Skeletal muscle tissue (tissue), 4 donors: ENCODE measurements around the gene CD2BP2. TPM values are rescaled to one million over a fixed set of nuclear protein-coding genes. Genes with fewer than 3 reads are reported as not detected.
A peak's percentile ranks its signal among the peaks of the same experiment; 100 is the strongest.

Experiments
- H3K27ac ChIP-seq: one replicate; pipeline ENCODE4 v1.7.0; 2013; ENCODE audit warnings: mild to moderate bottlenecking, low read depth, low read length, inconsistent platforms
- H3K27me3 ChIP-seq, 3 donors: one replicate each; pipeline ENCODE4 v1.7.0; 2013; ENCODE audit warnings: low read length in 3 of 3; ENCODE audit not compliant: control insufficient read depth in 3 of 3, insufficient read depth in 3 of 3
- H3K36me3 ChIP-seq, 3 donors: one replicate each; pipeline ENCODE4 v1.7.0; 2013; ENCODE audit warnings: low read length in 3 of 3; ENCODE audit not compliant: control insufficient read depth in 3 of 3, insufficient read depth in 3 of 3
- H3K4me1 ChIP-seq, 3 donors: one replicate each; pipeline ENCODE4 v1.7.0; 2013; ENCODE audit warnings: low read length in 3 of 3, mild to moderate bottlenecking in 3 of 3; ENCODE audit not compliant: control insufficient read depth in 3 of 3, insufficient read depth in 3 of 3
- H3K4me3 ChIP-seq, 3 donors: one replicate each; pipeline ENCODE4 v1.7.0; 2013; ENCODE audit warnings: low read length in 3 of 3
- H3K9ac ChIP-seq, 3 donors: one replicate each; pipeline ENCODE4 v1.7.0; 2013; ENCODE audit warnings: low read length in 3 of 3, mild to moderate bottlenecking in 3 of 3, moderate library complexity in 2 of 3, low read depth in 1 of 3
- H3K9me3 ChIP-seq, 3 donors: one replicate each; pipeline ENCODE4 v1.7.0; 2013; ENCODE audit warnings: low read length in 3 of 3; ENCODE audit not compliant: control insufficient read depth in 3 of 3
- total RNA-seq: library from RNA; depleted of rRNA; stranded (reverse); fragments of >200 nt; gene quantifications from one replicate; pipeline ENCODE4 v1.2.3, GENCODE V29; 2014
- donor health status: Osteomylitis.

The CD2BP2 gene
- total RNA-seq, 1 donor from 2014 or later, result 24.5 TPM

DNA sequence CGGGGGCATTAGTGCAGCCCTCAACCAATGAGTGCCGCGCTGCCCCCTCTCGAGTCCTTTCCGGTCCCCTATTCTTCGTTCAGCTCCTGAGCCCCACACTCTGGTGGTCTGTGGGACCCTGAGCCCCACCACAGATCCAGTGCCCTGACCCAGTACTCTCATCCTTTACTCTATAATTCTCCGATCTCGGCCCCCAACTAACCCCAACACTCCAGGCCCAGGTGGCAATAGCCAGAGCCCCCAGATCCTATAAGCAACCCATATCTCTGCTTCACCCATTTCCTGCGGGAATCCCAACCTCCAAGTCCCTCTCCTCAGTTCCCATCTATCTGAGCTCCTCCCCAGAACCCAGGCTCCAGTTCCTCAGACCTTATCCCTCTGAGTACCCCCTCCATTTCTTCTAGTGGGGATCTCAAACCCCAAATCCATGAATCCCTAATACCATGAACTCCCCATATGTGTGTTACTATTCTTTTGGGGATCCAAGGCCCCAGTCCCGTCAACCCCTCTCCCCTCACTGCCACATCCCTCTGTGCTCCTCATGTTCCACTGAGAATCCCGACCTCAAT, 16.2 kb upstream of the CD2BP2 start:
- H3K9me3 ChIP-seq, result no peaks in the 10 kb centered on the region
- H3K36me3 ChIP-seq, result peaks cover 7% of the 10 kb centered on the region in 3 donors
- H3K9ac ChIP-seq, result peak overlapping the region; percentile 83 to 88 (median 87)
- H3K27me3 ChIP-seq, result no peaks in the 10 kb centered on the region
- peak overlapping the region; percentile 100 for H3K27ac ChIP-seq
- H3K4me1 ChIP-seq, result peaks cover 38 to 64% (median 48%) of the 10 kb centered on the region in 3 donors
- peak overlapping the region; percentile 73 to 80 (median 76) for H3K4me3 ChIP-seq

DNA sequence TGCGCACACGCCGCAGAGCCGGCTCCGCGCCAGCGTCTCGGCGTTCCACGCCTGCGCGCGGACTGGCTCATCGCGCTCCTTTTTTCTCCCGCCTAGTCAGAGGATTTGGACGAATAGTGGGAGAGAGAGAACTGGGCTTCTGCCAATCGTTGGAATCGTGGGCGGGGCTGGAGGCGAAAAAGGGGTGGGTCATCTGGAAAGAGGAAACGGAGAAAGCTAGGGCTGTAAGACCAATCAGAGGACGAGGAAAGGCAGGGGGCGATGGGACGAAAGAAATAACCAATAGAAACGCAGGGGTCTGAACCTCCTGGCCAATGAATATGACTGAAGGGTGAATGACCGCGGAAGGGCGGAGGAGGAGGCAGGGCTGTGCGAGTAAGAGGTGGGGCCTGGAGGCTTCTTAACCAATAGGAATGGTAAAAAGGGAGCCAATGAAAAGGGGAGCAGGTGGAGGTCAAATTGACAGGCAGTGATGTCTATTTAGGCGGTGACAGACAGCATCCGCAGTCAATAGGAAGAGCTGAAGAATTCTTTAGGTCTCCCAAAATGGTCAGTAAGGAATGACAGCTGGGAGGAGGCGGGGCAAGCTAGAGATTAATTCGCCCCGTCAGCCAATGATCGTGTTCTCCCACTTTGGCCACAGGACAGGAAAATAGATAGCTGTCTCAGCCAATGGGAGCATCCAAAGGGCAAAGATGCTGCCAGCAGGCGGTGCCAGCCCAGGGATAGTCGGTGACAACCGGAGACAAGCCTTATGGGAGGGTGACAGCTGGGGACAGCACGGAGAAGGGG, 15.5 kb upstream of the CD2BP2 start, which contains the start of gene TBC1D10B:
TSS of gene TBC1D10B (minus strand) at position 39 of the 792 bp plus-strand sequence. CDS start 311 bp downstream, outside the sequence.
- Histone ChIP-seq H3K4me1 (peaks cover 38 to 60% (median 48%) of the 10 kb centered on the region in 3 donors), H3K36me3 (peaks cover under 1 to 5% (median under 1%) of the 10 kb centered on the region in 3 donors), H3K27ac (peak within 1 kb of the TSS; percentile 100), H3K27me3 (no peaks in the 10 kb centered on the region), H3K9me3 (no peaks in the 10 kb centered on the region), H3K9ac (peak within 1 kb of the TSS; percentile 88 to 91 (median 89)), H3K4me3 (peak within 1 kb of the TSS; percentile 85 to 93 (median 88))

DNA sequence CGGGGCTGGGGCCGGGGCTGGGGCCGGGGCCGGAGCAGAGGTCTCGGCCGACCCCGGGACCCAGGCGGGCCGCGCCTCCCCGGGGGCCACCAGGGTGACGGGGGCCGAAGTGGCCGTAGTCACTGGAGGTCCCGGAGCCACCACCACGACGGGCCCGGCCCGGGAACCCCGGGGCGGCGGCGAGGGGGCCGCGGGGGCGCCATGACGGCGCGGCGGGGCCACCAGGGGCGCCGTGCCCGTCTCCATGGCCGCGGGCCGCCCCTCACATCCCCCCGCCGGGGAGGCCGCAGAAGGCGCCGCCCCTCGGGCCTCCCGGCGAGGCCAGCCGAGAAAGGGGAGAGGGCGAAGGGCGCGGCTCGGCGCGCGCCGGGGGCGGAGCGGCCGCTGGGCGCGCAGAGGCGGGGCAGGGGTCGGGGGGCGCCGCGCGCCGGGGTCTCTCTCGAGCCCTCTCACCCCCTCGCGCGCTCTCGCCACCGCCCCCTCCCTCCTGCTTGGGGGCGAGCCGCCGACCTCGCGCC, 14.9 kb upstream of the CD2BP2 start:
- Histone ChIP-seq H3K9me3 (no peaks in the 10 kb centered on the region), H3K27ac (peak overlapping the region; percentile 100), H3K4me3 (peak overlapping the region; percentile 85 to 93 (median 88)), H3K36me3 (peaks cover 5 to 6% (median 6%) of the 10 kb centered on the region in 3 donors), H3K4me1 (peaks cover 44 to 66% (median 51%) of the 10 kb centered on the region in 3 donors), H3K27me3 (no peaks in the 10 kb centered on the region), H3K9ac (peak overlapping the region in 2 of 3 donors; percentile 89 to 91)

DNA sequence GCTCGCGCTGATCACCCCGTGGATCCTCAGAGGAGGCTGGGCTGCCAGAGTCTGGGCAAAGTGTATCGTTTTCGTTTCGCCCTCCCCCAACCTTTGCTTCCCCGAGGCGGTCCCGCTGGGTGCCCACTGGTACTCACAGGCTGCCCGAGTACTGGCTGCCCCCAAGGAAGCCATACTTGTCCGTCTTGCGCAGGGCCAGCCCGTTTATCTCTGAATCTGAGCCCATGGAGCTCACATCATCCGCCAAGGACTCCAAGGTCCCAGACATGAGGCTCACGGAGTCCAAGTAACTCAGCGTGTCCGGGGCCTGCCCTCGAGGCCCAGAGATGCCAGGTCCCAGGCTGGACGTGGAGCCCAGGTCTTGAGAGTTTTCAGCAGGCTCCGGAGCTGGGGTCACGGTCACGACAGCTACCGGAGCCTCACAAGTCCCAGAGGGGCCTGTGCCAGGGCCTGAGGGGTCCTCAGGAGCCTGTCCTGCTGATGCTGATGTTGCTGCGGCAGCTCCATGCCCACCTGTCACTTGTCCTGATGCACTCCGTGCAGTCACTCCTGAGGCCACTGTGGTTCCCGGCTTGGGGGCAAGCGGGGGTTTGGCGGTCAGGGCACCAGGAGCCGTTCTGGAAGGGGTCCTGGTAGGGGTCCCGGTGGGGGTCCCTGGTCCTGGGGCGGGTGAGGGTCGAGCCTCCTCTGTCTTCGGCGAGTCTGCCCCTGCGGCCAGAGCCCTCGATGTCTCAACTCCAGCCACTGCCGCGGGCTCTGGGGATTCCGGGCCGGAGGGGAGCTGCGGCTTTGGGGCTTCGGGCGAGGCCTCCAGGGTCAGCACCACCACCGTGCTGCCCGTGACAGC, 14.2 kb upstream of the CD2BP2 start:
- Histone ChIP-seq H3K36me3 (peaks cover 10 to 13% (median 11%) of the 10 kb centered on the region in 3 donors), H3K9ac (peak overlapping the region; percentile 85 to 91 (median 89)), H3K27me3 (no peaks in the 10 kb centered on the region), H3K9me3 (no peaks in the 10 kb centered on the region), H3K4me3 (peak overlapping the region; percentile 85 to 93 (median 88)), H3K4me1 (peaks cover 45 to 68% (median 48%) of the 10 kb centered on the region in 3 donors), H3K27ac (peak overlapping the region; percentile 69)

DNA sequence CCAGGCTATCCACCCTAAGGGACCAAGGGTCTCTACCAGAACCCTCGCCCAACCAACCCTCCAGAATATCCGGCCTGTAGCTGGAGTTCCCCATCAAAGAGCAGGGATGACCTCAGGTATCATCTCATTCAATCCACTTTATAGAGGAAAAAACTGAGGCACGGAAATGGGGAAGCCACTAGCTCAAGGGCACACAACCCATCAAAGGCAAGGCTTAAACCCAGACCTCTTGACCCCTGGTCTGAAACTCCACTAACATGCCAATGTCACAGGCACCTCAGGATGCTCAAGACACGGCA, 13.6 kb upstream of the CD2BP2 start:
- peak overlapping the region; percentile 85 to 93 (median 88) for H3K4me3 ChIP-seq
- peak overlapping the region; percentile 69 for H3K27ac ChIP-seq
- peak overlapping the region; percentile 85 to 91 (median 89) for H3K9ac ChIP-seq
- peaks cover 10 to 14% (median 11%) of the 10 kb centered on the region in 3 donors for H3K36me3 ChIP-seq
- H3K4me1 ChIP-seq, result peaks cover 41 to 64% (median 48%) of the 10 kb centered on the region in 3 donors
- no peaks in the 10 kb centered on the region for H3K9me3 ChIP-seq
- no peaks in the 10 kb centered on the region for H3K27me3 ChIP-seq

DNA sequence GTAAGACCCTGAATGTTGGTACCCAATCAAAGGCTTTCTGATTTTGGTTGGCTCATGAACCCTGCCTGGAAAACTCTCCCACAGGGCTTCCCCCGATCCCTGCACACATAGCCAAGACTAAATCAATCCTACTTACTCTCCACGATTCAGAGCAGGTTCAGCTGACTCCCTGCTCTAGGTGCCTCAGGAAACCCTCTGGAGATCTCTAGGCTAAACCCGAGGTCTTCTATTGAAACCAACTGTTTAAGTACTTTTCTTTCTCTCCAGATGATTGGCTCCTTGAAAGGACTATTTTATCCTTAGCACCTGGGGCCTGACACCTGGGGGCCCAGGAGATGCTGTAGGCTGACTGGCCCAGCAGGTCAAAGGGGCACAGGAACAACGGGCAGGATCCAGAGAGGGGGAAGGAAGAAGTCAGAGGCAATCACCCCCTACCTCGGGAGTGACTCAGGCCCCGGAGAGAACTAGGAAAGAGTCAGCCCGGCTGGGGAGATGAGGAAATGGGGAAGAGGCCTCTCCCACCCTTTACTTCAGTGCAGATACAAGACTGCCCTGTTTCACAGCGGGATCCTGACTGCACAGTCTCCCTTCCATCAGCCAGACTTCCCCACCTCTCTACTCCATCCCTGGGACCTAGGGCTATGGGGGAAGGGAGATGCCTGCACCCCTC, 13.1 kb upstream of the CD2BP2 start:
- Histone ChIP-seq H3K9me3 (no peaks in the 10 kb centered on the region), H3K27ac (peak overlapping the region; percentile 69), H3K4me3 (peak overlapping the region; percentile 85 to 93 (median 88)), H3K4me1 (peaks cover 38 to 64% (median 48%) of the 10 kb centered on the region in 3 donors), H3K27me3 (no peaks in the 10 kb centered on the region), H3K9ac (peak overlapping the region; percentile 85 to 91 (median 89)), H3K36me3 (peaks cover 11 to 15% (median 12%) of the 10 kb centered on the region in 3 donors)

DNA sequence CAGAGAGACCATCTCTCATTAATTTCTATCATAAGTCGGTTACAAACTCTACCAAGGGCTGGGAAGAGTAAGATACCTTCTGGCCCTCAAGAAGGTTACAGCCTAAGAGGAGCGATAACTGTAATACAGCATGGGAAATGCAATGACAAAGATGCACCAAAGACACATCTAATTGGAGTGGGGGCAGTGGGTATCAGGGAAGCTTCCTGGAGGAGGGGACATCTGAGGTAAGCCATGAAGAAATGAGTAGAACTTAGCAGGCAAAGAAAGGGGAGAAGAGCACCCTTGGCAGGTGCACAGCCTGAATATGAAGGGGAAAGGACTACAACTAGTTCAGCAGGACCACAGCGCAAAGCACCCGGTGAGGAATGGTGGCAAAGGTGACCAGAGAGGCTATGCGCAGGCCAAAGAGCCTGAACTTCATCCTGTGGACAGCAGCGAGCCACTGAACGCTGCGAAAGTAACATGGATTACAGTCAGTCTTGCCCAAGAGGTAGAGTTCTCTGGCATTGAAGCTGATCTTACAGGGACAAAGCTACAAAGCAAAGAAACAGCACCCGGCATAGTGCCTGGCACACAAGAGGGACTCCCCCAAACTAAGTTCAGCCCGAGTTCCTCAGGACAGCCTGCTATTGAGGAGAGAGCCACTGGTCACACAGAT, 12.4 kb upstream of the CD2BP2 start:
- no peaks in the 10 kb centered on the region for H3K27me3 ChIP-seq
- peak overlapping the region; percentile 69 for H3K27ac ChIP-seq
- no peaks in the 10 kb centered on the region for H3K9me3 ChIP-seq
- peak overlapping the region; percentile 85 to 93 (median 88) for H3K4me3 ChIP-seq
- H3K36me3 ChIP-seq, result peaks cover 12 to 21% (median 16%) of the 10 kb centered on the region in 3 donors
- peaks cover 38 to 57% (median 44%) of the 10 kb centered on the region in 3 donors for H3K4me1 ChIP-seq
- H3K9ac ChIP-seq, result peak overlapping the region; percentile 85 to 91 (median 89)

DNA sequence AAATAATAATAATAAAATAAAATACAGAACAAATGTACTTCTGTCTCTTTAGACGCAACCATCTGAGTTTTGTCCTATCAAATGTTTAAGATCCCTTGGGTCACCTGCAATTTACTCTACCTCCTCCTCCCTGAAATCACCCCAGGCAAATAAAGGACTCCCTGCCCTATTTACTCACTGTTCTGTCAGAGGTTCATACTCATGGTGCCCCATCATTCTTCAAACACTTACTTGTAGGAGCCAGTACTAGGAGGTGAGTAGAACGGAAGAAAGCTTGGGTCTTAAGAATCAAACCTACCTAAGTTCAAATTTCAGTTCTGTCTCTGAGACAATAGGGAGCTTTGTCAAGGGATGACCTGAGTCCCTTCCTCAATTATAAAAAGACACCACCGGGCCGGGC, 11.4 kb upstream of the CD2BP2 start:
- peaks cover 35 to 48% (median 35%) of the 10 kb centered on the region in 3 donors for H3K4me1 ChIP-seq
- H3K36me3 ChIP-seq, result peaks cover 15 to 24% (median 19%) of the 10 kb centered on the region in 3 donors
- H3K27ac ChIP-seq, result no peak overlapping the region
- H3K9me3 ChIP-seq, result no peaks in the 10 kb centered on the region
- no peaks in the 10 kb centered on the region for H3K27me3 ChIP-seq
- peak overlapping the region in 1 of 3 donors; percentile 25 for H3K9ac ChIP-seq
- no peak overlapping the region for H3K4me3 ChIP-seq
